ENCODE measurements around the gene KIF18A.

KIF18A gene

GRCh38 chr11:28049338-28050216, 58.4 kb downstream of the KIF18A start:
- intact Hi-C loops (cut with DNase I) = no loop called here
- no peak for DNase-seq

GRCh38 chr11:28048812-28049211, 59.1 kb downstream of the KIF18A start:
- DNase-seq = no peak
- intact Hi-C loops (cut with DNase I) = no loop called here

- intact Hi-C loops (cut with DNase I) = no loop called here
- no peak for DNase-seq
Measured at GRCh38 chr11:28043930-28044709, 63.8 kb downstream of the KIF18A start.

- DNase-seq = no peak
- intact Hi-C loops (cut with DNase I) = no loop called here
Measured at GRCh38 chr11:28040384-28040783, 67.6 kb downstream of the KIF18A start.

GRCh38 chr11:28038775-28039174, 69.2 kb downstream of the KIF18A start:
- DNase-seq = no peak
- intact Hi-C loops (cut with DNase I) = no loop called here

- intact Hi-C loops (cut with DNase I) = no loop called here
- no peak for DNase-seq
Measured at GRCh38 chr11:28026634-28027290, 81.2 kb downstream of the KIF18A start.

- intact Hi-C loops (cut with DNase I) = no loop called here
- no peak for DNase-seq
Measured at GRCh38 chr11:28017816-28018215, 90.1 kb downstream of the KIF18A start.

- DNase-seq = no peak
- intact Hi-C loops (cut with DNase I) = no loop called here
Measured at GRCh38 chr11:28011813-28012212, 96.1 kb downstream of the KIF18A start.

GRCh38 chr11:28009996-28010395, 98.0 kb downstream of the KIF18A start:
- intact Hi-C loops (cut with DNase I) = no loop called here

GRCh38 chr11:28009388-28009787, 98.6 kb downstream of the KIF18A start:
- intact Hi-C loops (cut with DNase I) = no loop called here
- DNase-seq = no peak

More at GRCh38 chr11:28009996-28010395, 98.0 kb downstream of the KIF18A start:
- DNase-seq = no peak

- intact Hi-C loops (cut with DNase I) = no loop called here
- no peak for DNase-seq
Measured at GRCh38 chr11:28003615-28004014, 104.3 kb downstream of the KIF18A start.

GRCh38 chr11:27998552-27998951, 109.4 kb downstream of the KIF18A start:
- intact Hi-C loops (cut with DNase I) = no loop called here
- no peak for DNase-seq

GRCh38 chr11:27997344-27997743, 110.6 kb downstream of the KIF18A start:
- intact Hi-C loops (cut with DNase I) = no loop called here
- no peak for DNase-seq

GRCh38 chr11:27996066-27996465, 111.9 kb downstream of the KIF18A start:
- no peak for DNase-seq
- intact Hi-C loops (cut with DNase I) = no loop called here

GRCh38 chr11:27995083-27995482, 112.9 kb downstream of the KIF18A start:
- intact Hi-C loops (cut with DNase I) = no loop called here

GRCh38 chr11:27991736-27992135, 116.2 kb downstream of the KIF18A start:
- no peak for DNase-seq
- intact Hi-C loops (cut with DNase I) = no loop called here

More at GRCh38 chr11:27995083-27995482, 112.9 kb downstream of the KIF18A start:
- DNase-seq = no peak

GRCh38 chr11:27977527-27977926, 130.4 kb downstream of the KIF18A start:
- DNase-seq = no peak
- intact Hi-C loops (cut with DNase I) = no loop called here

- intact Hi-C loops (cut with DNase I) = no loop called here
- no peak for DNase-seq
Measured at GRCh38 chr11:27977031-27977430, 130.9 kb downstream of the KIF18A start.

GRCh38 chr11:27976262-27976661, 131.7 kb downstream of the KIF18A start:
- no peak for DNase-seq
- intact Hi-C loops (cut with DNase I) = no loop called here

GRCh38 chr11:27973851-27974536, 134.0 kb downstream of the KIF18A start:
- intact Hi-C loops (cut with DNase I) = no loop called here
- no peak for DNase-seq
